ENCODE results near the gene ZSWIM7. TPM values are rescaled to one million over a fixed set of nuclear protein-coding genes. Genes with fewer than 3 reads are reported as not detected.

ZSWIM7 gene
- total RNA-seq, 1 donor from 2014 or later, result 19.6 TPM

- DNase-seq (ENCODE audit: low spot score in 2 of 2) (no peak), FAIRE-seq (no peak)
Observed at GRCh38 chr17:15963670-15964110, 35.8 kb downstream of the ZSWIM7 start.

- FAIRE-seq (no peak), DNase-seq (ENCODE audit: low spot score in 2 of 2) (no peak)
Observed at GRCh38 chr17:15958484-15958854, 41.0 kb downstream of the ZSWIM7 start.

GRCh38 chr17:15957608-15958307 lies 41.7 kb downstream of the ZSWIM7 start:
- FAIRE-seq (no peak), DNase-seq (ENCODE audit: low spot score in 2 of 2) (no peak)

- no peak for FAIRE-seq
- no peak for DNase-seq (ENCODE audit: low spot score in 2 of 2)
Observed at GRCh38 chr17:15957206-15957605, 42.3 kb downstream of the ZSWIM7 start.

- no peak for DNase-seq (ENCODE audit: low spot score in 2 of 2)
Observed at GRCh38 chr17:15955793-15956541, 43.5 kb downstream of the ZSWIM7 start.

GRCh38 chr17:15954222-15954621 lies 45.3 kb downstream of the ZSWIM7 start:
- no peak for DNase-seq (ENCODE audit: low spot score in 2 of 2)
- FAIRE-seq, result no peak

More at GRCh38 chr17:15955793-15956541, 43.5 kb downstream of the ZSWIM7 start:
- FAIRE-seq, result no peak

GRCh38 chr17:15952916-15953790 lies 46.4 kb downstream of the ZSWIM7 start:
- FAIRE-seq (no peak), DNase-seq (ENCODE audit: low spot score in 2 of 2) (no peak)

- FAIRE-seq, result no peak
- DNase-seq (ENCODE audit: low spot score in 2 of 2), result no peak
Observed at GRCh38 chr17:15952048-15952532, 47.4 kb downstream of the ZSWIM7 start.

- FAIRE-seq (no peak), DNase-seq (ENCODE audit: low spot score in 2 of 2) (no peak)
Observed at GRCh38 chr17:15951368-15952047, 48.0 kb downstream of the ZSWIM7 start.

- no peak for DNase-seq (ENCODE audit: low spot score in 2 of 2)
- FAIRE-seq, result no peak
Observed at GRCh38 chr17:15947976-15948752, 51.3 kb downstream of the ZSWIM7 start.

- no peak for FAIRE-seq
- DNase-seq (ENCODE audit: low spot score in 2 of 2), result no peak
Observed at GRCh38 chr17:15947271-15947670, 52.2 kb downstream of the ZSWIM7 start.

GRCh38 chr17:15946611-15947120 lies 52.8 kb downstream of the ZSWIM7 start:
- DNase-seq (ENCODE audit: low spot score in 2 of 2), result no peak
- no peak for FAIRE-seq

- DNase-seq (ENCODE audit: low spot score in 2 of 2), result peak in 1 of 2 donors; percentile 42
- no peak for FAIRE-seq
Observed at GRCh38 chr17:15945527-15946191, 53.8 kb downstream of the ZSWIM7 start.

- DNase-seq (ENCODE audit: low spot score in 2 of 2) (peak; percentile 79 to 81), FAIRE-seq (no peak)
Observed at GRCh38 chr17:15944759-15945526, 54.6 kb downstream of the ZSWIM7 start, which contains the start of gene ADORA2B. Gene ADORA2B (plus strand): TSS chr17:15945130. CDS start chr17:15945249, 119 bp downstream.

GRCh38 chr17:15943971-15944758 lies 55.3 kb downstream of the ZSWIM7 start:
- FAIRE-seq (no peak), DNase-seq (ENCODE audit: low spot score in 2 of 2) (no peak)

GRCh38 chr17:15942207-15942833 lies 57.2 kb downstream of the ZSWIM7 start:
- no peak for DNase-seq (ENCODE audit: low spot score in 2 of 2)
- FAIRE-seq, result no peak
